H9 (cell line): Measurements from ENCODE around the gene TCF7L1. TPM values are rescaled to one million over a fixed set of nuclear protein-coding genes. Genes with fewer than 3 reads are reported as not detected.
A peak's percentile ranks its signal among the peaks of the same experiment; 100 is the strongest.

Experiments used
- DNase-seq: peaks from one replicate; pipeline ENCODE4 v3.0.0-alpha.2; 2017
- H2AFZ ChIP-seq: one replicate; pipeline ENCODE4 v1.6.1; 2013; ENCODE audit warnings: mild to moderate bottlenecking, low read length, control low read depth, moderate library complexity
- H2AK5ac ChIP-seq: 2 replicates; pipeline ENCODE4 v1.6.1; 2013; ENCODE audit warnings: low read length, control low read depth, mixed read lengths; ENCODE audit not compliant: insufficient read length
- H2BK120ac ChIP-seq: one replicate; pipeline ENCODE4 v1.6.1; 2013; ENCODE audit warnings: low read depth, mild to moderate bottlenecking, low read length, control low read depth, inconsistent platforms; ENCODE audit not compliant: poor library complexity, severe bottlenecking
- H2BK12ac ChIP-seq: 2 replicates; pipeline ENCODE4 v1.6.1; 2013; ENCODE audit warnings: low read length, control low read depth, mixed read lengths, low read depth; ENCODE audit not compliant: insufficient read length
- H2BK15ac ChIP-seq: 2 replicates; pipeline ENCODE4 v1.6.1; 2013; ENCODE audit warnings: low read depth, low read length, control low read depth
- H2BK20ac ChIP-seq: one replicate; pipeline ENCODE4 v1.6.1; 2013; ENCODE audit warnings: low read depth, mild to moderate bottlenecking, low read length, control low read depth, inconsistent platforms; ENCODE audit not compliant: poor library complexity, severe bottlenecking
- H2BK5ac ChIP-seq: 2 replicates; pipeline ENCODE4 v1.6.1; 2013; ENCODE audit warnings: low read length, control low read depth, mixed read lengths; ENCODE audit not compliant: insufficient read length
- H3K14ac ChIP-seq: 2 replicates; pipeline ENCODE4 v1.6.1; 2013; ENCODE audit warnings: low read length, control low read depth; ENCODE audit not compliant: insufficient read depth
- H3K18ac ChIP-seq: 2 replicates; pipeline ENCODE4 v1.6.1; 2013; ENCODE audit warnings: low read depth, mild to moderate bottlenecking, mixed read lengths, low read length, control low read depth; ENCODE audit not compliant: insufficient read length
- H3K23ac ChIP-seq: 2 replicates; pipeline ENCODE4 v1.6.1; 2013; ENCODE audit warnings: low read length, control low read depth, mixed read lengths, low read depth; ENCODE audit not compliant: insufficient read length
- H3K23me2 ChIP-seq: 2 replicates; pipeline ENCODE4 v1.6.1; 2013; ENCODE audit warnings: low read depth, mild to moderate bottlenecking, mixed read lengths, low read length, control low read depth; ENCODE audit not compliant: insufficient read length, poor library complexity, severe bottlenecking
- H3K27ac ChIP-seq: 2 replicates; pipeline ENCODE4 v1.5.1; 2013; ENCODE audit warnings: low read length, control low read depth, mixed read lengths, low read depth; ENCODE audit not compliant: insufficient read length
- H3K27me3 ChIP-seq: 2 replicates; pipeline ENCODE4 v1.6.1; 2013; ENCODE audit warnings: low read length, control low read depth, inconsistent platforms; ENCODE audit not compliant: insufficient read depth
- H3K4ac ChIP-seq: 2 replicates; pipeline ENCODE4 v1.6.1; 2013; ENCODE audit warnings: low read depth, mild to moderate bottlenecking, control low read depth, inconsistent platforms, low read length, moderate library complexity
- H3K4me1 ChIP-seq: 2 replicates; pipeline ENCODE4 v1.6.1; 2013; ENCODE audit warnings: low read length, control low read depth, inconsistent platforms; ENCODE audit not compliant: insufficient read depth
- H3K4me2 ChIP-seq: 2 replicates; pipeline ENCODE4 v1.6.1; 2013; ENCODE audit warnings: low read length, control low read depth, mixed read lengths; ENCODE audit not compliant: insufficient read length, insufficient read depth
- H3K56ac ChIP-seq: 2 replicates; pipeline ENCODE4 v1.6.1; 2013; ENCODE audit warnings: low read depth, mild to moderate bottlenecking, mixed read lengths, low read length, control low read depth; ENCODE audit not compliant: insufficient read length
- H3K79me1 ChIP-seq: 2 replicates; pipeline ENCODE4 v1.6.1; 2013; ENCODE audit warnings: low read depth, mild to moderate bottlenecking, moderate library complexity, low read length, control low read depth, inconsistent platforms; ENCODE audit not compliant: insufficient read depth, poor library complexity, severe bottlenecking
- H3K79me2 ChIP-seq: 2 replicates; pipeline ENCODE4 v1.6.1; 2013; ENCODE audit warnings: low read length, control low read depth, inconsistent platforms; ENCODE audit not compliant: insufficient read depth
- H3K9ac ChIP-seq: 2 replicates; pipeline ENCODE4 v1.6.1; 2013; ENCODE audit warnings: low read length, control low read depth, mixed read lengths; ENCODE audit not compliant: insufficient read length; ENCODE audit errors: extremely low read depth
- H3K9me3 ChIP-seq: one replicate; pipeline ENCODE4 v1.6.1; 2013; ENCODE audit warnings: low read depth, low read length, inconsistent platforms; ENCODE audit not compliant: control insufficient read depth
- H3T11ph ChIP-seq: one replicate; pipeline ENCODE4 v1.6.1; 2013; ENCODE audit warnings: mild to moderate bottlenecking, low read length, control low read depth, inconsistent platforms
- H4K20me1 ChIP-seq: one replicate; pipeline ENCODE4 v1.6.1; 2013; ENCODE audit not compliant: control insufficient read depth, insufficient read length, insufficient read depth
- H4K5ac ChIP-seq: 2 replicates; pipeline ENCODE4 v1.6.1; 2013; ENCODE audit warnings: low read depth, mild to moderate bottlenecking, mixed read lengths, low read length, control low read depth; ENCODE audit not compliant: insufficient read length
- H4K8ac ChIP-seq: replicated peaks from 2 replicates; pipeline ENCODE4 v1.6.1; 2013; ENCODE audit warnings: low read length, control low read depth, mixed read lengths, low read depth; ENCODE audit not compliant: insufficient read length
- H4K91ac ChIP-seq: 2 replicates; pipeline ENCODE4 v1.6.1; 2013; ENCODE audit warnings: low read depth, mild to moderate bottlenecking, moderate library complexity, mixed read lengths, low read length, control low read depth; ENCODE audit not compliant: insufficient read length
- H3K27ac Mint-ChIP-seq, 3 experiments: 2 replicates in 2 of 3; 3 replicates in 1 of 3; pipeline ENCODE4 v1.8.0; 2020 to 2021; ENCODE audit warnings: mixed read lengths in 3 of 3, mild to moderate bottlenecking in 1 of 3, moderate library complexity in 1 of 3
- H3K27me3 Mint-ChIP-seq: 2 replicates; pipeline ENCODE4 v1.8.0; 2021; ENCODE audit warnings: low read depth, mild to moderate bottlenecking, moderate library complexity, mixed read lengths
- H3K36me3 Mint-ChIP-seq, 3 experiments: 2 replicates in 2 of 3; 3 replicates in 1 of 3; pipeline ENCODE4 v1.8.0; 2020 to 2021; ENCODE audit warnings: low read depth in 3 of 3, mixed read lengths in 3 of 3; ENCODE audit not compliant: insufficient read depth in 1 of 3
- H3K4me1 Mint-ChIP-seq, 2 experiments: 2 replicates each; pipeline ENCODE4 v1.8.0; 2020; ENCODE audit warnings: mixed read lengths in 2 of 2
- H3K4me3 Mint-ChIP-seq, 2 experiments: 2 replicates in 1 of 2; 3 replicates in 1 of 2; pipeline ENCODE4 v1.8.0; 2020 to 2021; ENCODE audit warnings: mild to moderate bottlenecking in 2 of 2, mixed read lengths in 2 of 2, moderate library complexity in 1 of 2
- H3K9me3 Mint-ChIP-seq, 2 experiments: 2 replicates in 1 of 2; 3 replicates in 1 of 2; pipeline ENCODE4 v1.8.0; 2020; ENCODE audit warnings: mild to moderate bottlenecking in 2 of 2, mixed read lengths in 2 of 2, moderate library complexity in 1 of 2
- CTCF ChIP-seq: fragments of 200-600 bp; sonication (generic); conservative IDR thresholded peaks from 3 replicates; pipeline ENCODE4 v1.8.0; 2021; ENCODE audit warnings: antibody characterized with exemption, mild to moderate bottlenecking
- WGBS: extraction: QIAGEN DNeasy Blood & Tissue Kit; methylation state at CpG from one replicate; pipeline ENCODE4 v1.1.7; 2013; ENCODE audit warnings: missing lambda C conversion rate, low lambda C conversion rate, mixed read lengths; ENCODE audit not compliant: insufficient read length; ENCODE audit errors: extremely low coverage; 5-methylcytosine and 5-hydroxymethylcytosine counted together
- total RNA-seq: library from RNA; stranded (reverse); gene quantifications from 2 replicates; pipeline ENCODE4 v1.2.1, GENCODE V29; 2021

Gene TCF7L1
- total RNA-seq, 1 experiment from 2014 or later = 112 TPM

- Histone ChIP-seq H2AK5ac (peak overlapping the region; percentile 22), H3K4me2 (no peak overlapping the region), H3K4ac (no peak overlapping the region), H2BK12ac (no peak overlapping the region), H4K91ac (no peak overlapping the region), H4K8ac (no peak overlapping the region), H2BK120ac (no peak overlapping the region), H3K23ac (no peak overlapping the region), H4K5ac (no peak overlapping the region), H3K9me3 (no peaks in the 10 kb centered on the region), H2AFZ (no peak overlapping the region), H3K18ac (no peak overlapping the region), H3K14ac (peak overlapping the region; percentile 43; the same call in 1 of the 2 replicates), H3K27ac (no peak overlapping the region), H3T11ph (no peak overlapping the region), H3K79me1 (no peaks in the 10 kb centered on the region), H3K27me3 (no peaks in the 10 kb centered on the region), H2BK5ac (no peak overlapping the region), H2BK15ac (no peak overlapping the region), H3K56ac (no peak overlapping the region), H3K4me1 (peaks cover 33% of the 10 kb centered on the region), H2BK20ac (no peak overlapping the region), H3K9ac (no peak overlapping the region), H3K79me2 (peaks cover 9% of the 10 kb centered on the region; the same call in 1 of the 2 replicates), H4K20me1 (no peaks in the 10 kb centered on the region), H3K23me2 (no peaks in the 10 kb centered on the region)
- Mint-ChIP-seq H3K4me3 (peak overlapping the region; percentile 9 to 55; a peak in 2 of 5 replicates), H3K9me3 (no peaks in the 10 kb centered on the region), H3K4me1 (peaks cover 84 to 90% of the 10 kb centered on the region in 2 experiments), H3K27me3 (no peaks in the 10 kb centered on the region; the same call in none of the 2 replicates), H3K36me3 (peaks cover 12 to 20% (median 18%) of the 10 kb centered on the region in 3 experiments), H3K27ac (peak overlapping the region; percentile 78 to 98 (median 98))
- TF ChIP-seq CTCF = no peak
- no peak for DNase-seq
- WGBS = no CpG with 5 or more reads among the region's 12 CpGs
These were observed 124.3 kb downstream of the TCF7L1 start for GRCh38 chr2:85257359-85257969.
